ENCODE data around the gene PKNOX2.
A peak's percentile ranks its signal among the peaks of the same experiment; 100 is the strongest.

PKNOX2 gene

GRCh38 chr11:125164422-125165110, at the start of gene PKNOX2:
Gene PKNOX2 (plus strand): TSS chr11:125164751. CDS start chr11:125351306, 186,555 bp downstream.
- peak; percentile 66 for DNase-seq

- no peak for DNase-seq
These were observed 47.1 kb upstream of the PKNOX2 start for GRCh38 chr11:125117429-125117828.

GRCh38 chr11:125123194-125123946, 41.2 kb upstream of the PKNOX2 start:
- no peak for DNase-seq

GRCh38 chr11:125123947-125124617, 40.5 kb upstream of the PKNOX2 start:
- peak; percentile 47 for DNase-seq

GRCh38 chr11:125124618-125124992, 39.9 kb upstream of the PKNOX2 start:
- no peak for DNase-seq

GRCh38 chr11:125128450-125128849, 36.1 kb upstream of the PKNOX2 start:
- no peak for DNase-seq

- no peak for DNase-seq
These were observed 35.1 kb upstream of the PKNOX2 start for GRCh38 chr11:125129316-125129993.

- no peak for DNase-seq
These were observed 32.5 kb upstream of the PKNOX2 start for GRCh38 chr11:125132071-125132470.

- no peak for DNase-seq
These were observed 32.0 kb upstream of the PKNOX2 start for GRCh38 chr11:125132596-125132995.

- DNase-seq: no peak
These were observed 28.6 kb upstream of the PKNOX2 start for GRCh38 chr11:125136001-125136400.

GRCh38 chr11:125138966-125139365, 25.6 kb upstream of the PKNOX2 start:
- no peak for DNase-seq

- DNase-seq: no peak
These were observed 24.8 kb upstream of the PKNOX2 start for GRCh38 chr11:125139778-125140177.

- DNase-seq: no peak
These were observed 24.3 kb upstream of the PKNOX2 start for GRCh38 chr11:125140233-125140632.

- DNase-seq: no peak
These were observed 23.4 kb upstream of the PKNOX2 start for GRCh38 chr11:125141178-125141577.

- DNase-seq: peak; percentile 58
These were observed 22.6 kb upstream of the PKNOX2 start for GRCh38 chr11:125141686-125142535.

- DNase-seq: no peak
These were observed 18.3 kb upstream of the PKNOX2 start for GRCh38 chr11:125146232-125146631.

GRCh38 chr11:125147280-125147679, 17.3 kb upstream of the PKNOX2 start:
- DNase-seq: no peak

- no peak for DNase-seq
These were observed 16.5 kb upstream of the PKNOX2 start for GRCh38 chr11:125148011-125148410.

- DNase-seq: no peak
These were observed 15.8 kb upstream of the PKNOX2 start for GRCh38 chr11:125148743-125149142.

GRCh38 chr11:125153837-125154236, 10.7 kb upstream of the PKNOX2 start:
- DNase-seq: no peak

- DNase-seq: no peak
These were observed 10.0 kb upstream of the PKNOX2 start for GRCh38 chr11:125154378-125155099.

GRCh38 chr11:125155100-125155444, 9.5 kb upstream of the PKNOX2 start:
- DNase-seq: no peak
